ENCODE measurements around the gene CGNL1. TPM values are rescaled to one million over a fixed set of nuclear protein-coding genes. Genes with fewer than 3 reads are reported as not detected.

The CGNL1 gene
- total and polyA plus RNA-seq, 10 of the 15 experiments (the other 5 are each of a cell fraction or from before 2014, with no cell fraction given), result under 0.01 to 0.27 (median 0.04) TPM; not detected in 3

GRCh38 chr15:57537488-57538264, 161.4 kb downstream of the CGNL1 start:
- BruUV-seq (replicated peaks), result no TSS peak
- ChIA-PET SMC1A (ENCODE audit: uncharacterized antibody, unreplicated experiment) (interaction anchor here (1.1 kb wide), 1 partner anchor 10 kb away, joined by 4 read pairs; no protein-coding TSS in a partner anchor), POLR2A (no interaction called here), RAD21 (ENCODE audit: unreplicated experiment) (interaction anchor here (0.6 kb wide), 1 partner anchor 179 kb away, joined by 4 read pairs; no protein-coding TSS in a partner anchor), CTCF (interaction anchor here (1.0 to 1.4 kb wide), 3 partner anchors 10 to 197 kb away, joined by 3 to 9 read pairs (median 3); no protein-coding TSS in a partner anchor)
- Histone ChIP-seq H3K79me2 (ENCODE audit: control insufficient read depth, insufficient read depth, low read length) (no peaks in the 10 kb centered on the region), H3K9ac (ENCODE audit: control insufficient read depth, insufficient read depth, low read length) (no peak overlapping the region), H3K9me3 (replicated peaks; ENCODE audit: control insufficient read depth, insufficient read depth, low read length) (peaks cover 7% of the 10 kb centered on the region), H3K4me1 (ENCODE audit: control insufficient read depth, insufficient read depth, low read length) (peaks cover 12% of the 10 kb centered on the region), H3K27ac (ENCODE audit: control insufficient read depth, insufficient read depth) (no peak overlapping the region), H3K27me3 (replicated peaks in 1 of 2; ENCODE audit: control insufficient read depth in 2 of 2, insufficient read depth in 2 of 2, low read length in 1 of 2) (no peaks in the 10 kb centered on the region; a peak in 2 of 4 replicates), H3K4me2 (ENCODE audit: control insufficient read depth, insufficient read depth) (no peak overlapping the region), H2AFZ (ENCODE audit: control insufficient read depth, low read depth, low read length) (no peak overlapping the region), H3K4me3 (no peak overlapping the region), H4K20me1 (ENCODE audit: control insufficient read depth, insufficient read depth) (no peaks in the 10 kb centered on the region), H3K36me3 (ENCODE audit: control insufficient read depth in 2 of 2, insufficient read depth in 2 of 2, low read length in 1 of 2) (no peaks in the 10 kb centered on the region)
- intact Hi-C loops (cut with micrococcal nuclease; ENCODE audit: unreplicated experiment), result no loop called here
- FAIRE-seq (no peak), DNase-seq (ENCODE audit: low read depth, low spot score) (no peak), ATAC-seq (no peak)
- in situ Hi-C loops (cut with MboI), result loop anchor here (10.0 to 25.0 kb wide), 3 partner anchors 525 to 1043 kb away; no protein-coding TSS in a partner anchor
- WGBS (ENCODE audit: insufficient coverage, insufficient replicate concordance, low lambda C conversion rate, missing lambda C conversion rate), result 80% methylated on average over 4 of the region's 4 CpGs
- TF ChIP-seq NRF1 (conservative IDR thresholded peaks at IDR 0.05; ENCODE audit: low read depth, low read length), result no peak
- TF ChIP-seq ZSCAN29 (IDR thresholded peaks at IDR 0.05), result no peak
- TF ChIP-seq, protein P1, sequence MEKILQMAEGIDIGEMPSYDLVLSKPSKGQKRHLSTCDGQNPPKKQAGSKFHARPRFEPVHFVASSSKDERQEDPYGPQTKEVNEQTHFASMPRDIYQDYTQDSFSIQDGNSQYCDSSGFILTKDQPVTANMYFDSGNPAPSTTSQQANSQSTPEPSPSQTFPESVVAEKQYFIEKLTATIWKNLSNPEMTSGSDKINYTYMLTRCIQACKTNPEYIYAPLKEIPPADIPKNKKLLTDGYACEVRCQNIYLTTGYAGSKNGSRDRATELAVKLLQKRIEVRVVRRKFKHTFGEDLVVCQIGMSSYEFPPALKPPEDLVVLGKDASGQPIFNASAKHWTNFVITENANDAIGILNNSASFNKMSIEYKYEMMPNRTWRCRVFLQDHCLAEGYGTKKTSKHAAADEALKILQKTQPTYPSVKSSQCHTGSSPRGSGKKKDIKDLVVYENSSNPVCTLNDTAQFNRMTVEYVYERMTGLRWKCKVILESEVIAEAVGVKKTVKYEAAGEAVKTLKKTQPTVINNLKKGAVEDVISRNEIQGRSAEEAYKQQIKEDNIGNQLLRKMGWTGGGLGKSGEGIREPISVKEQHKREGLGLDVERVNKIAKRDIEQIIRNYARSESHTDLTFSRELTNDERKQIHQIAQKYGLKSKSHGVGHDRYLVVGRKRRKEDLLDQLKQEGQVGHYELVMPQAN (conservative IDR thresholded peaks at IDR 0.05), result no peak
- no peak for TF ChIP-seq GATAD2B (conservative IDR thresholded peaks at IDR 0.05; ENCODE audit: low read depth)
- no peak for TF ChIP-seq NFYB (IDR thresholded peaks at IDR 0.05; ENCODE audit: insufficient read depth, low read depth, low read length)
- no peak for TF ChIP-seq JUND (IDR thresholded peaks at IDR 0.05; ENCODE audit: low read depth, low read length)
- TF ChIP-seq TCF3 (IDR thresholded peaks at IDR 0.05; ENCODE audit: borderline replicate concordance, insufficient read depth, low read depth, low read length), result no peak
- TF ChIP-seq BCL11A (IDR thresholded peaks at IDR 0.05; ENCODE audit: low read depth, low read length), result no peak
- TF ChIP-seq CUX1 (IDR thresholded peaks at IDR 0.05; ENCODE audit: insufficient replicate concordance, low read depth, low read length), result no peak
- no peak for TF ChIP-seq SIN3A (IDR thresholded peaks at IDR 0.05; ENCODE audit: low read depth, low read length)
- no peak for TF ChIP-seq RB1 (IDR thresholded peaks at IDR 0.05; ENCODE audit: borderline replicate concordance)
- TF ChIP-seq GABPA (IDR thresholded peaks at IDR 0.05; ENCODE audit: low read depth), result no peak
- no peak for TF ChIP-seq NFXL1 (IDR thresholded peaks at IDR 0.05; ENCODE audit: borderline replicate concordance)
- no peak for TF ChIP-seq ETV6 (conservative IDR thresholded peaks at IDR 0.05 in 1 of 2, IDR thresholded peaks at IDR 0.05 in 1 of 2; ENCODE audit: borderline replicate concordance in 1 of 2, low read depth in 1 of 2)
- TF ChIP-seq TBL1XR1 (IDR thresholded peaks at IDR 0.05; ENCODE audit: low read depth, low read length), result no peak

All from GM12878 (cell line).